ENCODE data around the gene FNDC3B.
"Not testable (repeated sequence)": the region's sequence is repeated elsewhere in the genome, so short reads cannot be mapped to it uniquely, and the experiment has no call there.

Gene FNDC3B

DNA sequence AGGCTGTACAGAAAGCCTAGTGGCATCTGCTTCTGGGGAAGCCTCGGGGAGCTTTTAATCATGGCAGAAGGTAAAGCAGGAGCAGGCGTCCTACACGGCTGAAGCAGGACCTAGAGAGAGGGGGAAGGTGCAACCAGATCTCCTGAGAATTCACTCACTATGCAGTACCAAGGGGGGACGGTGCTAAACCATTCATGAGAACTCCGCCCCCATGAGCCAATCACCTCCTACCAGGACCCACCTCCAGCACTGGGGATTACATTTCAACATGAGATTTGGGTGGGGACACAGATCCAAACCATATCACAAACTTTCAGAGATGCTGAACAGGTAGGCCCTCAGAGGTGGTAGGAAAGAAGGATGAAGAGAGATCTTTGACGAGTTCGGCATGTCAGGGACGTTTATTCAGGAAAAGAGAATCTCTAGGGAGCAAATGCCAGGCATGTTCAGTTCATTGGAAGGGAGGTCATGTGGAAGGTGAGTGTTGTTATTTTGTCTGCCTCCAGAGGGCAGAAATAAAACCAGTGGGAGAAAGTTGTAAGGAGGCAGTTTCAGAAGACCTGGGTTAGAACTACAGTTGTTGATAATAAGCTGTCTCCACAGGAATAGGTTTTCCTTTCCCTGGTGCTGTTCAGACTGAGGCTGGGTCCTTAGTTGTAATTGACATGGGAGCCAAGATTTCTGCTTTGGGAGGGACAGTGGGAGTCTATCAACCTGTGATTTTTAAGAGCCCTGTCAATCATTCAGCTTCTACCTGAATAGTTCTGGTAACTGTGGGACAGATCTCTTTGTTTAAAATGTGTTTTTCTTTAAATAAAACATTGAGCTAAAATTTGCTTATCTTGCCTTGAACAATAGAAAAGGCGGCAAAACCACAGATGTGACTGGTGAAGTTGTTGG, 4.3 kb upstream of the FNDC3B start:
- no peak for DNase-seq

DNA sequence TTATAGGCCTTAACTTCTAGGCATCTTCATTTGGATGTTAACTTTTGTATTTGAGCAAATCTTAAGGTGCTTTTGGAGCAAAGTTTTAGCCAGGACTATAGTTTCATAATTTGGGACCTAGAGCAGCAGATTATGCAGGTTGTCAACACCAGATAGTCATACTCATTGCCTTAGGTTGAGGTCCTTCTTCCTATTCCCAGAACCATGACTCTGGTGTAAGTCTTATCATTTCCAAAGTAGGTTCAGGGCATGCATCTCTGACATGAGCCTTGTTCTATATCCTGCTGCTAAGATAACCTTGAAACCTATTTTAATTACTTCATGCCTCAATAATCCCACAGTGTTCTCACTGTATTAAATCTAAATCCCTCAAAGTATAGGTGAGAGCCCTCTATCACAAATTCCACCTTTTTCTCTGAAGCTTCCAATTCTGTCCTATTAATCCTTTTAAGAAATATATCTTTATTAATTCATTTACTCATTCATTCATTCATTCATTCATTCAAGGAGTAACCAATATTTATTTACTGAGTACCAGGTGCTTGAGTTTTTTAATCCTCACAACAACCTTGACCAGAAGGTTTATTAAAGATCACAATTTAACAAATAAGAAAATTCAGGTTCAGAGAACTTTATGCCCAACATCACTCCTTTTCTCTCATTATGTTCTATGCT, 2.7 kb upstream of the FNDC3B start:
- DNase-seq, result no peak

DNA sequence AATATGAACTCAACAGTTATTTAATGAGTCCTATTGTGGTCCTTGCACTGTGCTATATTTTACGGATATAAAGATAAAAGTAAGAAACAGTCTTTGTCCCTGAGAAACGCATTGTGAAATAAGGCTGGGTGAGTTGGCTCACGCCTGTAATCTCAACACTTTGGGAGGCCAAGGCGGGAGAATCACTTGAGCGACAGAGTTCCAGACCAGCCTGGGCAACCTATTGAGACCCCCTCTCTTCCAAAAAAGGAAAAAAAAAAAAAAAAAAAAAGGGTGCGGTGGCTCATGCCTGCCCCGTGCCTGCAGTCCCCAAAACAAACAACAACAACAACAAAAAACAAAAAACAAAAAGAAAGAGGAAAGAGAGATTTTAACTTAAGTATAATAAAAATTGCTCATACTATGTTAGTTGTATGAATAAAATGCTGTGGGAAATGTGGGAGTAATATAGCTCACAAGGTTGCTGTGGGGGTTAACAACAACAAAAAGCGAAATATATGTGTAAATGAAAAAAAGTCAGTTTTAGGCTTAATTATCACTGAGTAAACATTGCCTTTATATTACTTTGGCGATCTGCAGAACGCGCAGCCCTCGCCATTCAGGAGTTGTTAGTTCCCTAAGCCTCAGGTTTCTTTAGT, 461 bp upstream of the FNDC3B start:
- no peak for DNase-seq

DNA sequence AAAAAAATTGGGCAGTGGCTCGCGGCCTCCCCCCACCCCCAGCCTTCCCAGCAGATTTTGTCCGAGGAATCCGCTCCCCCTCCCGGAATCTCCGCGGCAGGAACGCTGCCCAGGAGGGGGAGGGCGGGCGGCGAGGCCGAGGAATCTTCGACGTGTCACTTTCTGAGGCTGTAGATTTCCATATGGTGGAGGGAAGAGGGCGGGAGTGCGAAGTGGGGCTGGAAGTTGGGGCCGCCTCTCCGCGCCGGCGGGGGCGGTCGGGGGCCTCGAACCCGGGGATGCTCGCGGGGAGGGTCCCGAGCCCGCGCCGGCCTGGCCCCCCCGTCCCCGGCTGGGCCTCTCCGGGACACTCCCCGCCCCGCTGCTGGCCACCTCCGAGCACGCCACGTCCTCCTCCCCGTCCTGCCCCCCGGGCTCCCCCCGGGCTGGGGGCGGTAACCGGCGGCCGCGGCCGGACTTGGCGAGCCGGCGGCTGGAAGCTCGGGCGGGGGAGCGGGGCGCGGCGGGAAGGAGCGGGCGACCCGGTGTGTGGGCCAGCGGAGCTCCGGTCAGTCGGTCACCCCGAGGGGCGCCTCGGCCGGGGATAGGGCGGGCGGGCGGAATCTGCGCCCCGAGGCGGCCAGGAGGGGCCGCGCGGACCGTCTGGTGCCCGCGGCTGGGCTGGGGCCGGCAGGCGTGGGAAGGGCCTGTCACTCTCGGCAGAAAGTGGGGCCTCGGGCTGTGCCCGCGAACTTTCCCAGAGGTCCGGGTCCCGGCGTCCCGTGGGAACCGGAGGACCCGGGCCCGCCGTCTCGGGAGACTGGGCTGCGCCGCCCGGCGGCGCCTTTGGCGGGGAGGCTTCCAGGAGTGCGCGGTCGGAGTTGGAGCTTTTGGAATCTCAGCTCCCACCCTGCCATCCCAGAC, 951 bp downstream of the FNDC3B start:
- peak; percentile 93 for DNase-seq

DNA sequence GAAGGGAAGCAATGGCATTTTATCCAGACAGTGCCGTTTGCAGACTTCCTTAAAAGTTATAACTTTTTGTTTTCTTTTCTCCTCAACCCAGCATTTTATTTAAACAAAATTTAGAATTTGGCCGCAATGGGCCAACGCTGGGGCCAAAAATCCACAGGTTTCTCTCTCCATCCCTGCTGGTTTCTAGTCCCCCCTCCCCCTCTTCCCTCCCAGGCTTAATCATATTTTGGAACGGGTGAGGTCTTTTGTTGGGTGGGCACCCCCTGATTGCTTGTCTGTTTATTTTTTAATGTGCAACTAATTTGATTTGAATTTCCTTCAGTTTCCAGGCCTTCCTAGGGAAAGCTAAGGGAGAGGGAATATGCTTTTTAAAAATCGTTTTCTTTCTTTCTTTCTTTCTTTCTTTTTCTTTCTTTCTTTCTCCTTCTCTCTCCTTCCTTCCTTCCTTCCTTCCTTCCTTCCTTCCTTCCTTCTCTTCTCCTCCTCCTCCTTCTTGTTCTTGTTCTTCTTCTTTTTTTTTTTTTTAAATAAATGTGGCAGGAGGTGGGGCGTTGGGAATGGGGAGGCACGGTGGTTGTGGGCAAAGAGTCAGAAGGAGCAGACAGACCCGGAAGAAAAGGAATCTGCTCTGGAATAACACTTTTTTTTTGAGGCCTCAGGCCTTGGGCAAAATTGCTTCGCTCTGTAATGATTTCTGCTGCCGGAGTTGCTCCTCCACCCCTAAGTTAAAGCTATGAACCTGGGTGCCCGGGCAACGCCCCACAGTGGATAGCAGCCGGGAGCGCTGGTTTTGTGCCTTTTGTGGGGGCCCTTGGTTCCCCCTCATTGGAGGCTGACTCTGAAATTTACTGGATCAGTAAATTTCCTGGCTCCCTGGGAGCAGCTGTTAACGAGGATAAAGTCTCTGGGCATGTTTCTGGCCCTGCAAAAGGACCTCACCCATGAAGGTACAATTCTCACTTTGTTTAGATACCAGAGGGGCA, 1.9 kb downstream of the FNDC3B start:
- DNase-seq, result peak; percentile 63

DNA sequence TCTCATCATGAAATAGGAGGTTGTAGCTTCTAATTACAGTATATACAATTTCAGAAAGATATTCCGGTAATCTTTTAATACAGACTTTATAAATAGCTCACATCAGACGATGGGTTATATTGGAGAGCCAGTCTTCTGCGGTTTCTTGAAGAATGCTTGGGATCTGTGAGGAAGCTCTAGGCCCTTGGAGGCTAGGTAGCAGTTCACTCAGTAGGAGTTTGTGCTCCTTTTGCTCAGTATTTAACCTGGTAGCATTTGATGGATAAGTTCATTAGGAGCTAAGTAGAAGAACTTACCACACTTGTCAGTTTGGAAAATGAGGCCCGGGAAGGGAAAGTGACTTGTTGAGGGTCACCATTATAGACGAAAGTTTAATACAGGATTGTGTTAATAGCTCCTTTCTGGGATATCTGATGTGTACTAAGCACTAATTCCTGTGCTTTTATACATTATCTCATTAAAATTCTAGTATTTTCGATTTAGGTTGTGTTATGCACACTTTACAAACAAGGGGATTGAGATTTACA, 2.8 kb downstream of the FNDC3B start:
- DNase-seq, result no peak

DNA sequence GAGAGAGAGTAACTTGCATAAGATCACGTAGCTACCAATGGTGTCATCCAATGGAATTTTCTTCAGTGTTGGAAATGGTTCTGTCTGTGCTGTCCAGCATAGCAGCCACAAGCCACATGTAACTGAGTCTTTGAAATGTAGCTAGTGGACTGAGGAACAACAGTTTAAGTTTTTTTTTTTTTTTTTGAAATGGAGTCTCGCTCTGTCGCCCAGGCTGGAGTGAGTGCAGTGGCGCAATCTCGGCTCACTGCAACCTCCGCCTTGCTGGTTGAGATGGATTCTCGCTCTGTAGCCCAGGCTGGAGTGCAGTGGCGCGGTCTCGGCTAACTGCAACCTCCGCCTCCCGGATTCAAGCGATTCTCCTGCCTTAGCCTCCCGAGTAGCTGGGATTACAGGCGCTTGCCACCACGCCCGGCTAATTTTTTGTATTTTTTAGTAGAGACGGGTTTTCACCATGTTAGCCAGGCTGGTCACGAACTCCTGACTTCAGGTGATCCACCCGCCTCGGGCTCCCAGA, 3.3 kb downstream of the FNDC3B start:
- not testable (repeated sequence) for DNase-seq

DNA sequence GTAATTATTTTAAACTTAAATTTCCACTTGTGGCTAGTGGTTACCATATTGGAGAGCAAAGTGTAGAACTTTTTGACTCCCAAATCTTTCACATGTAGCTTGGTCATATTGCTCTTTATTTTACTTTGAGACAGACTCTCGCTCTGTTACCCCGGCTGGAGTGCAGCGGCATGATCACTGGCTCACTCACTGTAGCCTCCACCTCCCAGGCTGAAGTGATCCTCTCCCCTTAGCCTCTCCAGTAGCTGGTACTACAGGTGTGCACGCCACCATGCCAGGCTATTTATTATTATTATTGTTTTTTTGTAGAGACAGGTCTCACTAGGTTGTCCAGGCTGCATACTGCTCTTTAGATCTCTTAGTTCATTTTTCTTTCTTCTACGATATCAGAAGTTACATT, 3.9 kb downstream of the FNDC3B start:
- DNase-seq, result no peak

DNA sequence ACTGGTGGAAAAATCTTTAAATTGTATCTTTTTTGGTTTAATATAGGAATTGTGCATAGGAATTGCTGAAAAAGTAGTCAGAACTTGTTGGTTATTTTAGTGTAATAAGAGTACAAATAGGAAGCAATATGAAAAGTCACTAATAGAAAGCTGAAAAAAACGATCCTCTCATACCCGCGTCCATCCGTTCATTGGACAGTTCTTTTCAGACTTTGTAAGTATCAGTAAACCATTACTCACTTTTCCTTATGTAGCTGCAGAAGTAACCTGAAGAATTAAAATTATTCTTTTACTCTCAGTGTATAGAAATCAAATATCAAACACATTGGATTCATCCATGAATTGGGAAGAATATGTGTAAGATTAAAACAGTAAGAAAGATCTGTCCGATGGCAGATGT, 4.4 kb downstream of the FNDC3B start:
- no peak for DNase-seq

DNA sequence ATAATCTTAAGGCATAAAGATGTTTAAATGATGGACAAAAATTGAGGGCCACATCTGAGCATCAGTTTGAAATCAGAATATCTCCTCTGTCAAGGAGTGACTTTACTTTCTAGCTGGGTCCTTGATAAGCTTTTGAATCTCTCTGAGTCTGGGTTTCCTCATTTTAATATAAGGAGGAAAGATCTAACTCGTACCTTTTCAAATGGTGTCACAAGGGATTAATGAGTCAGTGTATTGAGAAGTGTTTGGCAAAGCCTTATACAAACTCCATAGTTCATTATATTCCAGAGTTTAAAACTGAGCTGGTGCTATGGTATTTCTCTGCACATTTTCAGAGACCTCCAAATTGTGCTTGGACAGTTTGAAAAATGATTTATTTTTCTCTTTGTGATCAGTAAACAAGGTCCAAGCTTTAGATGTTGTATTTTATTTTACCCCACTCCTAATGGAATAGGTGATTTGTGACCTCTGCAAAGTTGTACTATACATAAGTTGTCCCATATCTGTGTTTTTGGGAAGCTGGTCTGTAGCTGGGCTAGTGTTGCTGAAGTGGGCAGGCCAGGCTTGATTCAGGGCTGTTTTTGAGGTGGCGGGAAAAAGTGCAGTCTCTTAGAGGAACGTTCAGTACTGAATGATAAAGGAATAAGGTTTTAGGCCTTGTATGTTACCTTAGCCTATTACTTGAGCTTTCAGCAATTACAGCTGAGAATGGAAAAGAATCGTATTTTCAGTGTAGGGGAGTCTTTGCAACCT, 5.6 kb downstream of the FNDC3B start:
- no peak for DNase-seq

DNA sequence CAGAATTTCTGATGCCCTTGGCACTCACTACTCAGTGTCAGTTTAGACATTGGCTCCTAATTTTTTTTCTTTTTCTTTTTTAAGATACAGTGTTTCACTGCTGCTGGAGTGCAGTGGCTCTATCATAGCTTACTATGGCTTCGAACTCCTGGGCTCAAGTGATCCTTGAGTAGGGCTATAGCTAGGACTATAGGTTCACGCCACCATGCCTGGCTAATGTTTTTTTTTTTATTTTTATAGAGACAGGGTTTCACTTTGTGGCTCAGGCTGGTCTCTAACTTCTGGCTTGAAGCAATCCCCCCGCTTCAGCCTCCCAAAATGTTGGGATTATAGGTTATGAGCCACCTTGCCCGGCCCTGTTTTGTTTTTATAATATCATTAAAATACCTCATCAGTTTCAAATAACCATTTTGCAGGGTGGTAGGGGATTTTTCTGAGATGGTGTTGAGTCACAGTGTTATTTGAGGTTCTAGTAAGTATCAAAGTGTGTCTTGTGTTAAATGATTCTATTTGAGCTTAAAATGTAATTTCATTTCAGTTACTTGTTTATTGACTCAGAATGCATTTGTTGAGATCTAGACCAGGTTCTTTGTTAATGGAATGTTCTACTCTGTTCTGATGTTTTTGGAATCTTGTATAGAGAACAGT, 7.0 kb downstream of the FNDC3B start:
- DNase-seq, result no peak

DNA sequence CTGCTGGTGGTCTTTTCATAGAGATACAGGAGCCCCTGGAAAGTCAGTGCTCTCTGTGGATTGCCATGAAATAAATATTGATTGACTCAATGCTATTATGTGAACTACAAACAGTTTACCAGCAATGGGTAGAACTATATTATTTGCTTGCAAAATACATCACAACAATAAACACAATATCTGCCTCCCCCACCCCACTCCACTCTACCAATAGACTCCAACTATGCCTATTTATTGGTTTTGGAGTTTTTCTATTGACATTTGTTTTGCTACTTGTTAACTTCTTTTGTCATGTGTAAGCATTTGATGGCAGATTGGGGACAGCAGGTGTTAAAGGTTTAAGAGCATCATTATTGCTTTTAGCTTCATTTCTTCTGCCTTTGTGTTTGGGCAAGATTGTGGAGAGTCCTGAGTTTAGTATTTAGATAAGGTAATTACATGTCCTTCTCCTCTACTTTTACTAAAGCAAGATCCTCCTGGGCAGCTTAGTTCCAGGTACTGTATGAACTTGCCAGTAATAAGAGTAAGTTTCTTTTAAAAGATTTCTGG, 8.3 kb downstream of the FNDC3B start:
- DNase-seq, result no peak

DNA sequence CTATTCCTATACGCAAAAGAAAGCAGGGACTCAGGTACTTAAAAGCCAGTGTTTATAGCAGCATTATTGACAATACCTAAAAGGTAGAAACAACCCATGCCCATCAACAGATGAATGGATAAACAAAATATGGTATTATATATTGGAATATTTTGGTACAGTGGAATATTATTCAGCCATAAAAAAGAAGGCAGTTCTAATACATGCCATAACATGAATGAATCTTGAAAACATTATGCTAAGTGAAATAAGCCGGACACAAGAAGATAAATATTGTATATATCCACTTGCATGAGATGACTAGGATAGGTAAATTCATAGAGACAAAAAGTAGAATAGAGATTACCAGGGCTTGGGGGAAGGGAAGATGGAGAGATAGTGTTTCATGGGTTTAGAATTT, 9.2 kb downstream of the FNDC3B start:
- no peak for DNase-seq

DNA sequence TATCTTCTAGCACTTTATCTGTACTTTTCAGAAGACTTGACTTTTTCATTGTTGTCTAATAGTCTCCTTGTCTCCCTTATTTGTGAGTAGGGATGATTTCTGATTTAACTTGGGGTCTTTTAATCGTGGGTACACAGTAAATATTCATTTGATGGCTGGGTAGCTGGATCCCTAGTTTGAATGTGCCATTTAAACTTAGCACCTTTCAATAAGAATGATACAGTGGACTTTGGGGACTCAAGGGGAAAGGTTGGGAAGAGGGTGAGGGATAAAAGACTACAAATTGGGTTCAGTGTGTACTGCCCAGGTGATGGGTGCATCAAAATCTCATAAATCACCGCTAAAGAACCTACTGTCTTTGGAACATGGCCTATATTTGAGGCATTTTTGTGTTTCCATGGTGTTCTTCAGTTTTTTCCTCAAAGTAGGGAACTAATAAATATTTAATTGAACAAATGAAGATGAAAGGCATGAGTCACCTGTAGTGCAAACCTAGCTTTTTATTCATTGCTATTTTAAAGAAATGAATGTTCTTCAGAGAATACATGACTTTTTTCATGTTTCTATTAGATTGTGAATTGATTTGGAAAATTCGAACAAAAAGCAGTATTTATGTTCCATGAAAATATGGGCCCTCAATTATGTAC, 12.1 kb downstream of the FNDC3B start:
- DNase-seq, result no peak

DNA sequence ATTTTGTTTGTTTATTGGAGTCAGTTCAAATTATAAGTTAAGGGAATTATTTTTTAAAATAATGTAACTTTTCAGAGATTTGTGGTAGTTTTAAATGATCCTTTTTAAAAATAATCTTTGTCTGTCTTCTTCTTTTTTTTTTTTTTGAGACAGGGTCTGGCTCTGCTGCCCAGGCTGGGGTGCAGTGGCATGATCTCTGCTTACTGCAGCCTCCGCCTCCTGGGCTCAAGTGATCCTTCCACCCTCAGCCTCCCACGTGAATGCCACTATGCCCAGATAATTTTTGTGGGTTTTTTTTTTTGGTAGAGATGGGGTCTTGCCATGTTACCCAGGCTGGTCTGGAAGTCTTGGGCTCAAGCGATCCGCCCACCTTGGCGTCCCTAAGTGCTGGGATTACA, 12.6 kb downstream of the FNDC3B start:
- DNase-seq, result no peak

DNA sequence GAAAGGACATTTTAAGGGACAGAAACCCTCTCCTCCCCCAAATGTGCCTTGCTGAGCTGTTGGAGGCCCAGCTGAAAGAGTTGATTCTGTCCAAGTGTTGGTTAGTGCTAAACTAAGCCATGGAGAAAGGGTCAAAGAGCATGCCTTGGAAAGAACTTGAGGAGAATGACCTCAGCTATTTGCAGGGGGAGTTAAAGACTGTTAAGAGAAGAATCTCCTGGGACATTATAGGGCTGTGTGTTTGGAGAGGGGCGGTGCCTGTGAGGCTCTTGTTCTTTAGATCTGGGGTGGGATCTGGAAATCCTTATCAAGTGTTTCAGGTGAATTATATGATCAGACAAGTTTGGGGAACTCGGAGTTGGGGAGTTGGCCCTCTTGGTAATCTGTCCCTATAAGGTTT, 13.0 kb downstream of the FNDC3B start:
- no peak for DNase-seq

DNA sequence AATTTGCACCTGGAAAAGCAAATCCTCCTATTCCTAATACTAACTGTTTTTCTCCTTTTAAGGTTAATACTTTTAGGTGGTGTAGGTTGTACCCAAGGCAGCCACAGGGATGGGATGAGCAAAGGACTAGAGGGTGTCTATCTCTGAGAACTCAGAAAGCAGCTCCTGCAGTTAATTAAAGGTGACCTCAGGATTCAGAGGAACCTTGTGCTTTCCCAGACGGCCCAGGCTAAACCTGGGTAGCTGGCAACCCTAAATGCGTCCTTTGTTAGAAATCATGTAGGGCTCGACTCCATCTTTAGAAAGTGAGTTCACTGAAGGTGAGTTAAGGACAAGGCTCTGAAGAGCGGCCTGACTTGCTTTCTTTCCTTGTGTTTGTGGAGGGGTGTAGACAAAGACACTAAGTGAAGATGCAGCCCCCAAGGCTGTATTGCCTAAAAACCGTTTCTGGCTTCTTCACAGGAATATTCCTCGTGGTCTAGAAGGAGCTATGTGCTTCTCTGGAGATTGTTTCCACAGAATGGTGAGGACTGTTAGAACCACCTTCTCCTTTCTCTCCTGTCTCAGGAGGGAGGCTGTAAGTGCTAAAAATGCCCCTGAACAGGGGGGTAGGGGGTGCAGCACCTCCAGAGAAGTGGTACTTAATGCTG, 14.9 kb downstream of the FNDC3B start:
- no peak for DNase-seq

DNA sequence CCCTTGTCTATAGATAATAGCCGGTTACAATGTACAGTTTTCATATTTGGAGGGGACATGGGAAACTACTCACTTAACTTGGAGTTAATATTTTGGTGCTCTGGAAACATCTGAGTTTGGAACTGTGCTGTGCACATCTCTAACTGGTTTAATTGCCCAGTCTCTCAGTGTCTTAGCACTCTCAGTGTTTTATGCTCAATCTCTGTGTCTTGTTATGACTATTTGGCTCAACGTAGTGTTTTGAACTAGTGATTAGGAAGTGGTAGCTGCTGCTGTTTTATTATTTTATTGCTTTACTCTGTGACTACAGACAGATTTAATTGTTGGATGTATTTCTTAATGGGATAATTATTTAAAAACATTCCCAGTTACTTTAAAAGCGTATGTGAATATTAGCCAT, 17.0 kb downstream of the FNDC3B start:
- no peak for DNase-seq
